Bronchial epithelial cell (primary cell): ENCODE data around the gene ZKSCAN3. TPM values are rescaled to one million over a fixed set of nuclear protein-coding genes. Genes with fewer than 3 reads are reported as not detected.
A peak's percentile ranks its signal among the peaks of the same experiment; 100 is the strongest.

Experiments used
- DNase-seq: peaks from one replicate; pipeline ENCODE4 v3.0.0-alpha.2; 2010; ENCODE audit warnings: low read depth
- FAIRE-seq: peaks from 2 replicates; lab custom pipeline; 2011; peaks lifted over from hg19 to GRCh38; lab: Jason Lieb, UNC
- H3K27me3 ChIP-seq: 2 replicates; pipeline ENCODE4 v1.5.1; 2011; ENCODE audit warnings: low read length; ENCODE audit not compliant: control insufficient read depth, insufficient read depth
- H3K36me3 ChIP-seq: 2 replicates; pipeline ENCODE4 v1.5.1; 2011; ENCODE audit warnings: low read length; ENCODE audit not compliant: control insufficient read depth, insufficient read depth
- H3K4me3 ChIP-seq: 2 replicates; pipeline ENCODE4 v1.5.1; 2011; ENCODE audit warnings: mild to moderate bottlenecking, low read depth, low read length, control low read depth
- CTCF ChIP-seq: IDR thresholded peaks from 2 replicates; pipeline ENCODE4 v1.5.1; 2011; ENCODE audit warnings: mild to moderate bottlenecking, moderate library complexity, low read length, control low read depth, inconsistent platforms; ENCODE audit not compliant: insufficient read depth, severe bottlenecking
- total RNA-seq: library from RNA; depleted of rRNA; stranded (reverse); fragments of >200 nt; gene quantifications from 2 replicates; pipeline ENCODE4 v1.2.1, GENCODE V29; 2014

The ZKSCAN3 gene
- total RNA-seq, 1 donor from 2014 or later, result 3.2 TPM

GRCh38 chr6:28368522-28368921, 18.8 kb downstream of the ZKSCAN3 start:
- H3K4me3 ChIP-seq, result no peak overlapping the region
- H3K27me3 ChIP-seq, result no peaks in the 10 kb centered on the region
- H3K36me3 ChIP-seq, result peaks cover 4% of the 10 kb centered on the region
- no peak for DNase-seq
- no peak for FAIRE-seq
- no peak for TF ChIP-seq CTCF

DNA sequence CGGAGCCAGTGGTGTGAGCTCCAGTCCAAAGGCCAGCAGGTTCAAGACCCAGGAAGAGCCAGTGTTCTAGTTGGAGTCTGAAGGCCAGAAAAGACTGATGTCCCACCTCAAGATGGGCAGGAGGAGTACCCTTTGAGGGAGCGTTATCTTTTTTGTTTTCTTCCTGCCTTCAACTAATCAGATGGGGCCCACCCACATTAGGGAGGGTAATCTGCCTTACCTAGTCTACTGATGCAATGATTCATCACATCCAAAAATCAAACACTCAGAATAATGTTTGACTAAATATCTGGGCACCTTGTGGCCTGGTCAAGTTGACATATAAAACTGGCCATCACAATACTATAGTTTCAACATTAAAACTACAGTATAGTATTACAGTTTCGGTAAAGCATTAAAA, 19.7 kb downstream of the ZKSCAN3 start:
- H3K36me3 ChIP-seq, result no peaks in the 10 kb centered on the region
- no peak overlapping the region for H3K4me3 ChIP-seq
- no peaks in the 10 kb centered on the region for H3K27me3 ChIP-seq
- DNase-seq, result no peak
- FAIRE-seq, result no peak
- no peak for TF ChIP-seq CTCF

DNA sequence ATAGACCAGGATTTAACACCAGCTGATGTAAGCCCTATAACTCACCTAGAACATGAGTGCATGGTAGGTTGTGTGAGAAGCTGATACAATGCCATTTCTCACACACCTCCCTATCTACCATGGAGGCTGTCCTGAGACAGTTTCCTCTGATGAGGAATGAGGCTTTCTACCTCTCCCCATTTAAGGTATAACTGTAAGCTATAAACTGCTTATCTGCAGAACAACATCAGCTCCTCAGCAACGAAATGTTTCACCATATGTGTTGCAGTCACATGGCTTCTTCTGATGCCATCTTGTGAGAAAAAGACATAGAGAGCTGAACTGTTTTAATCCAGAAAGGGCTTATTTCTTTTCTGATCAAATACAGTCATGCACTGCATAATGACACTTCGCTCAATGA, 20.7 kb downstream of the ZKSCAN3 start:
- Histone ChIP-seq H3K27me3 (no peaks in the 10 kb centered on the region), H3K36me3 (no peaks in the 10 kb centered on the region), H3K4me3 (no peak overlapping the region)
- DNase-seq (no peak), FAIRE-seq (peak; percentile 62)
- no peak for TF ChIP-seq CTCF

GRCh38 chr6:28371280-28371679, 21.5 kb downstream of the ZKSCAN3 start:
- H3K36me3 ChIP-seq, result no peaks in the 10 kb centered on the region
- DNase-seq (no peak), FAIRE-seq (no peak)
- H3K27me3 ChIP-seq, result no peaks in the 10 kb centered on the region
- H3K4me3 ChIP-seq, result no peak overlapping the region
- TF ChIP-seq CTCF, result no peak

DNA sequence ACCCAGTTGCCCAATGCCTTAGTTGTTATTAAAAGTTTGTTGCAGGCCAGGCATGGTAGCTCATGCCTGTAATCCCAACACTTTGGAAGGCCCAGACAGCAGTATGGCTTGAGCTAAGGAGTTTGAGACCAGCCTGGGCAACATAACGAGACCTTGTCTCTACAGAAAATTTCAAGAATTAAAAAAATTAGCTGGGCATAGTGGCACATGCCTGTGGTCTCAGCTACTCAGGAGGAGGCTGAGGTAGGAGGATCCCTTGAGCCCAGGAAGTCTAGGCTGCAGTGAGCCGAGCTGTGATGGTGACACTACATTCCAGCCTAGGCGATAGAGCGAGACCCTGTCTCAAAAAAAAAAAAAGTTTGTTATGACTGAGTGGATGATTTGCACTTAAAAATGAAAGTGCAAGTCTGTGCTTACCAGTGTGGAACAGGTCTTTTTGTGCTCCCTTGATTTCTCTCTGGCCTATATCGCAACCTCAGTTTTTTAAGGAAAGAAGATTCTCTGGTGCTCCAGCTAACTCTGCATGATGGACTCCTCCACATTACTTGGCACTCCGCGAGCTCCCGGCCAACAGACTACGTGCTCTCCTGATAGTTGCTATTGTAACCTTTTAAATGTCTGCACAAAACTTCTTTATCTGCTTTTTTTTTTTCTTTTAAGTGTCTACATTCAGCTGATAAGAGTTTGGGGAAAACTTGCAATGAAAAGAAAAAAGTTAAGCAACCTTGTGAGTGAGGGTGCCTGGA, 22.1 kb downstream of the ZKSCAN3 start:
- no peak for DNase-seq
- Histone ChIP-seq H3K36me3 (no peaks in the 10 kb centered on the region), H3K27me3 (no peaks in the 10 kb centered on the region), H3K4me3 (no peak overlapping the region)
- TF ChIP-seq CTCF, result no peak
- FAIRE-seq, result no peak

DNA sequence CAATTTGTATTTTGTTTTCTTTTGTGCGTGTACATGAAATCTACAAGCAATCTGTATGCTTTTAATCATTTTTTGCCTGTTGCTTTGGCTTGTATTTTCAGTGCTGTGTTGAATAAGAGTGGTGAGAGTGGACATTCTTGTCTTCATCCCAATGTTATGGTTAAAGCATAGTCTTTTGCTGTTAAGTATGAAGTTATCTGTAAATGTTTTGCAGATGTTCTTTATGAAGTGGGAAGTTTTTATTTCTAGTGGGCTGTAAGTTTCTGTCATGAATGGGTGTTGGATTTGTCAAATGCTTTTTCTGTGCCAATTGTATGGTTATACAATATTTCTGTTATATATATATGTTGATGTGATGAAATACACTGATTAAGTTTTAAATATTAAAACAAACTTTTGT, 24.2 kb downstream of the ZKSCAN3 start:
- no peak for TF ChIP-seq CTCF
- Histone ChIP-seq H3K4me3 (no peak overlapping the region), H3K27me3 (no peaks in the 10 kb centered on the region), H3K36me3 (no peaks in the 10 kb centered on the region)
- DNase-seq (no peak), FAIRE-seq (no peak)
